Activated naive CD8-positive, alpha-beta T cell treated with anti-CD3 and anti-CD28 coated beads, Interleukin-2, amount 50 U/mL, for 24 hours (primary cell): ENCODE measurements around the gene CORO2A.

ENCODE experiments used
- ATAC-seq: fragments of 150-1000 bp; cut with Tn5 transposase; one replicate; pipeline ENCODE4 v1.10.0; 2021
- DNase-seq: peaks from one replicate; pipeline ENCODE4 v3.0.0; 2021
- H3K27ac Mint-ChIP-seq: one replicate; pipeline ENCODE4 v1.8.0; 2021; ENCODE audit warnings: mild to moderate bottlenecking, mixed read lengths
- H3K27me3 Mint-ChIP-seq: one replicate; pipeline ENCODE4 v1.8.0; 2021; ENCODE audit warnings: mixed read lengths
- H3K36me3 Mint-ChIP-seq: one replicate; pipeline ENCODE4 v1.8.0; 2021; ENCODE audit warnings: low read depth, mixed read lengths
- H3K4me1 Mint-ChIP-seq: one replicate; pipeline ENCODE4 v1.8.0; 2021; ENCODE audit warnings: mixed read lengths
- H3K4me3 Mint-ChIP-seq: one replicate; pipeline ENCODE4 v1.8.0; 2021; ENCODE audit warnings: mild to moderate bottlenecking, moderate library complexity, mixed read lengths
- H3K9me3 Mint-ChIP-seq: one replicate; pipeline ENCODE4 v1.8.0; 2021; ENCODE audit warnings: mixed read lengths

Gene CORO2A

GRCh38 chr9:98227883-98228282 lies 35.4 kb upstream of the CORO2A start:
- no peaks in the 10 kb centered on the region for H3K36me3 Mint-ChIP-seq
- no peak for ATAC-seq
- H3K4me3 Mint-ChIP-seq: no peak overlapping the region
- H3K27ac Mint-ChIP-seq: no peak overlapping the region
- H3K27me3 Mint-ChIP-seq: no peaks in the 10 kb centered on the region
- no peak for DNase-seq
- H3K9me3 Mint-ChIP-seq: no peaks in the 10 kb centered on the region
- no peaks in the 10 kb centered on the region for H3K4me1 Mint-ChIP-seq

- no peaks in the 10 kb centered on the region for H3K9me3 Mint-ChIP-seq
- ATAC-seq (no peak), DNase-seq (no peak)
- no peaks in the 10 kb centered on the region for H3K36me3 Mint-ChIP-seq
- no peaks in the 10 kb centered on the region for H3K4me1 Mint-ChIP-seq
- H3K27me3 Mint-ChIP-seq: no peaks in the 10 kb centered on the region
- no peak overlapping the region for H3K27ac Mint-ChIP-seq
- H3K4me3 Mint-ChIP-seq: no peak overlapping the region
These were observed 34.5 kb upstream of the CORO2A start for GRCh38 chr9:98226957-98227356.

- Mint-ChIP-seq H3K4me1 (no peaks in the 10 kb centered on the region), H3K27ac (no peak overlapping the region), H3K9me3 (no peaks in the 10 kb centered on the region), H3K4me3 (no peak overlapping the region), H3K36me3 (no peaks in the 10 kb centered on the region), H3K27me3 (no peaks in the 10 kb centered on the region)
- ATAC-seq: no peak
- DNase-seq: no peak
These were observed 34.1 kb upstream of the CORO2A start for GRCh38 chr9:98226516-98226915.

DNA sequence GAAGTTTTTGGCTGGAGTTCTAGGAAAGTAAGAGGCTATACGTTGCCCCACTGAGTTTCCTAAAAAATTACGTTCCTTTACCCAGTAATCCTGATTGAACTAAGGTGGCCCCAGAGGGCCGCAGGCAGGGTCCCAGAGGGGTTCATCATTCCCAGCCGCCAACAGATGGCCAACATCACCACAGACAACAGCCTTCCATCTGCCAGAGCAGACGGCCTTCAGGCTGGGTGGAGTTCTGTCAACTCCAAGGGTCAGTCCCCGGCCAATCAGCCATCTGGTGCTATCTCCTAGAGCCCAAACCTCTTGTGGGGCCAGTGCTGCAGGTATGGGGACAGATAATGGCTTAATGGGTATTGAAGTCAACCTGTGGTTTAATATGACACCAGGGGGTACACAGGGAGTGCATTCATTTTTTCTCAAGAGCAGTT lies 32.6 kb upstream of the CORO2A start:
- Mint-ChIP-seq H3K36me3 (no peaks in the 10 kb centered on the region), H3K4me3 (no peak overlapping the region), H3K27me3 (no peaks in the 10 kb centered on the region), H3K4me1 (no peaks in the 10 kb centered on the region), H3K27ac (no peak overlapping the region), H3K9me3 (no peaks in the 10 kb centered on the region)
- DNase-seq (no peak), ATAC-seq (no peak)

GRCh38 chr9:98222885-98223691 lies 30.7 kb upstream of the CORO2A start:
- ATAC-seq: no peak
- Mint-ChIP-seq H3K4me1 (no peaks in the 10 kb centered on the region), H3K36me3 (no peaks in the 10 kb centered on the region), H3K27ac (no peak overlapping the region), H3K27me3 (no peaks in the 10 kb centered on the region), H3K9me3 (no peaks in the 10 kb centered on the region), H3K4me3 (no peak overlapping the region)
- DNase-seq: no peak

GRCh38 chr9:98220911-98221310 lies 28.5 kb upstream of the CORO2A start:
- no peaks in the 10 kb centered on the region for H3K4me1 Mint-ChIP-seq
- H3K4me3 Mint-ChIP-seq: no peak overlapping the region
- H3K27me3 Mint-ChIP-seq: no peaks in the 10 kb centered on the region
- H3K36me3 Mint-ChIP-seq: no peaks in the 10 kb centered on the region
- no peak for ATAC-seq
- no peak overlapping the region for H3K27ac Mint-ChIP-seq
- no peaks in the 10 kb centered on the region for H3K9me3 Mint-ChIP-seq
- DNase-seq: no peak

- ATAC-seq (no peak), DNase-seq (no peak)
- Mint-ChIP-seq H3K4me3 (no peak overlapping the region), H3K27ac (no peak overlapping the region), H3K36me3 (no peaks in the 10 kb centered on the region), H3K4me1 (no peaks in the 10 kb centered on the region), H3K9me3 (no peaks in the 10 kb centered on the region), H3K27me3 (no peaks in the 10 kb centered on the region)
These were observed 27.4 kb upstream of the CORO2A start for GRCh38 chr9:98219794-98220370.

DNA sequence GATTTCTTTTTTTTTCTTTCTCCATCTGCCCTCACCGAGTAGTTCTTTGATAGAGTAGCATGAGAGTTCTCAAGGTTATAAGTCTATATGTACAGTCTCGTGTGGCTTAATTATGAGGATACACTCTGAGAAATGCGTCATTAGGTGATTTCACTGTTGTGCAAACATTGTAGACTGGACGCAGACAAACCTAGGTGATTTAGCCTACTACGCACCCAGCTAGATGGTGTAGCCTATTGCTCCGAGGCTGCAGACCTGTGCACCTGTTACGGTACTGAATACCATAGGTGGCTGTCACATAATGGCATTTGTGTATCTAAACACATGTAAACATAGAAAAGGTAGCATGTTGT lies 26.9 kb upstream of the CORO2A start:
- no peaks in the 10 kb centered on the region for H3K36me3 Mint-ChIP-seq
- H3K4me3 Mint-ChIP-seq: no peak overlapping the region
- ATAC-seq (no peak), DNase-seq (no peak)
- no peak overlapping the region for H3K27ac Mint-ChIP-seq
- H3K27me3 Mint-ChIP-seq: no peaks in the 10 kb centered on the region
- no peaks in the 10 kb centered on the region for H3K9me3 Mint-ChIP-seq
- H3K4me1 Mint-ChIP-seq: no peaks in the 10 kb centered on the region

- Mint-ChIP-seq H3K27me3 (no peaks in the 10 kb centered on the region), H3K9me3 (no peaks in the 10 kb centered on the region), H3K4me1 (no peaks in the 10 kb centered on the region), H3K27ac (no peak overlapping the region), H3K36me3 (no peaks in the 10 kb centered on the region), H3K4me3 (no peak overlapping the region)
- DNase-seq: no peak
- ATAC-seq: no peak
These were observed 26.3 kb upstream of the CORO2A start for GRCh38 chr9:98218562-98219363.

GRCh38 chr9:98217255-98217654 lies 24.8 kb upstream of the CORO2A start:
- Mint-ChIP-seq H3K9me3 (no peaks in the 10 kb centered on the region), H3K4me1 (no peaks in the 10 kb centered on the region), H3K27ac (no peak overlapping the region), H3K4me3 (no peak overlapping the region), H3K27me3 (no peaks in the 10 kb centered on the region), H3K36me3 (no peaks in the 10 kb centered on the region)
- ATAC-seq: no peak
- no peak for DNase-seq

- Mint-ChIP-seq H3K4me3 (no peak overlapping the region), H3K4me1 (no peaks in the 10 kb centered on the region), H3K27ac (no peak overlapping the region), H3K36me3 (no peaks in the 10 kb centered on the region), H3K27me3 (no peaks in the 10 kb centered on the region), H3K9me3 (no peaks in the 10 kb centered on the region)
- no peak for DNase-seq
- ATAC-seq: no peak
These were observed 24.0 kb upstream of the CORO2A start for GRCh38 chr9:98216391-98216790.

DNA sequence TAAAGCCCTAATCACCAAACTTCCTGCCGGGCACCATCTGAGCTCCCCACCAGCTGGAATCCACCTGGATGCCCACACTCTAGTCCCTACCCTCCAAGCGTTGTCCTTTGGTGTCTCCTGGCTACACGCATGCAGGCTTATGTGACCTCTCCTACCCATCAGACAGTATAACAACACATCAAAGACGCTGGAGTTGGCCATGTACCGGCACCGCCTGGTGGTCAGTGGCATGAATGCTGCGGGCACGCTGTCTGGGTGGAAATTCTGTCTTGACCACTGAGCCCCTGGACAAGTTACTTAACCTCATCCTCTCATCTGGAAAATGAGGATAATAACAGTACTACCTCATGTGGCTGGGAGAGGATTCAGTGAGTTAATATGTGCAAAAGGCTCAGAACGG lies 23.4 kb upstream of the CORO2A start:
- no peaks in the 10 kb centered on the region for H3K27me3 Mint-ChIP-seq
- H3K9me3 Mint-ChIP-seq: no peaks in the 10 kb centered on the region
- no peaks in the 10 kb centered on the region for H3K4me1 Mint-ChIP-seq
- DNase-seq (no peak), ATAC-seq (no peak)
- no peak overlapping the region for H3K27ac Mint-ChIP-seq
- no peak overlapping the region for H3K4me3 Mint-ChIP-seq
- no peaks in the 10 kb centered on the region for H3K36me3 Mint-ChIP-seq

DNA sequence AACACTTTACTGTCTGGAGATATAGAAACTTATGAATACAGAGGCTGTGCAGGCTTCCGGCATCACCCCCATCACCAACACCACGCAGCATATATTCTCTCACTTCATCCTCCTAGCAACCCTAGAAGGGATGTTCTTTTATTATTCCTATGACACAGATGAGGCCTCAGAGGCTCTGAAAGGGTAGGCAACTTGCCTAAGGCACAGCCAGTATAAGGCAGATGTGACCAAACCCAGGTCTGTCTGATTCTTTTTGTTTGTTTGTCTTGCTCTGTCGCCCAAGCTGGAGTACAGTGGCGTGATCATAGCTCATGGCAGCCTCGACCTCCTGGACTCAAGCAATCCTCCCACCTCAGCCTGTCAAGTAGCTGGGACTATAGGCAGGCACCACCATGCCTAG lies 22.8 kb upstream of the CORO2A start:
- no peak overlapping the region for H3K27ac Mint-ChIP-seq
- ATAC-seq: no peak
- no peaks in the 10 kb centered on the region for H3K36me3 Mint-ChIP-seq

GRCh38 chr9:98214811-98215210 lies 22.4 kb upstream of the CORO2A start:
- ATAC-seq: no peak
- DNase-seq: no peak
- H3K9me3 Mint-ChIP-seq: no peaks in the 10 kb centered on the region
- no peak overlapping the region for H3K4me3 Mint-ChIP-seq
- H3K27me3 Mint-ChIP-seq: no peaks in the 10 kb centered on the region
- H3K4me1 Mint-ChIP-seq: no peaks in the 10 kb centered on the region
- no peaks in the 10 kb centered on the region for H3K36me3 Mint-ChIP-seq
- H3K27ac Mint-ChIP-seq: no peak overlapping the region

More for the DNA sequence above, 22.8 kb upstream of the CORO2A start:
- no peak for DNase-seq
- Mint-ChIP-seq H3K27me3 (no peaks in the 10 kb centered on the region), H3K4me1 (no peaks in the 10 kb centered on the region), H3K9me3 (no peaks in the 10 kb centered on the region), H3K4me3 (no peak overlapping the region)

GRCh38 chr9:98211260-98211659 lies 18.8 kb upstream of the CORO2A start:
- Mint-ChIP-seq H3K27me3 (no peaks in the 10 kb centered on the region), H3K9me3 (no peaks in the 10 kb centered on the region), H3K36me3 (no peaks in the 10 kb centered on the region), H3K4me3 (no peak overlapping the region), H3K4me1 (no peaks in the 10 kb centered on the region), H3K27ac (no peak overlapping the region)
- no peak for ATAC-seq
- no peak for DNase-seq
